Endodermal cell (in vitro differentiated cells): Measurements from ENCODE around the gene ACP3. TPM values are rescaled to one million over a fixed set of nuclear protein-coding genes. Genes with fewer than 3 reads are reported as not detected.
A peak's percentile ranks its signal among the peaks of the same experiment; 100 is the strongest.
"Not testable (repeated sequence)": the region's sequence is repeated elsewhere in the genome, so short reads cannot be mapped to it uniquely, and the experiment has no call there.

Source experiments
- DNase-seq: peaks from one replicate; pipeline ENCODE4 v3.0.0-alpha.2; 2017
- H3K27ac ChIP-seq: 2 replicates; pipeline ENCODE4 v1.5.1; 2013; ENCODE audit warnings: mild to moderate bottlenecking, low read depth, low read length, moderate library complexity
- H3K27me3 ChIP-seq: 2 replicates; pipeline ENCODE4 v1.6.1; 2013; ENCODE audit warnings: mild to moderate bottlenecking, low read length, moderate library complexity; ENCODE audit not compliant: insufficient read depth, control insufficient read depth, poor library complexity, severe bottlenecking
- H3K36me3 ChIP-seq: 2 replicates; pipeline ENCODE4 v1.7.0; 2013; ENCODE audit warnings: mild to moderate bottlenecking, low read length, moderate library complexity; ENCODE audit not compliant: control insufficient read depth, insufficient read depth
- H3K4me1 ChIP-seq: one replicate; pipeline ENCODE4 v1.7.0; 2013; ENCODE audit warnings: low read length; ENCODE audit not compliant: control insufficient read depth, insufficient read depth
- H3K4me3 ChIP-seq: 2 replicates; pipeline ENCODE4 v1.5.1; 2013; ENCODE audit warnings: mild to moderate bottlenecking, low read length, moderate library complexity
- H3K9ac ChIP-seq: 2 replicates; pipeline ENCODE4 v1.6.1; 2013; ENCODE audit warnings: mild to moderate bottlenecking, low read length, moderate library complexity; ENCODE audit not compliant: poor library complexity, severe bottlenecking; ENCODE audit errors: extremely low read depth
- H3K9me3 ChIP-seq: 2 replicates; pipeline ENCODE4 v1.6.1; 2013; ENCODE audit warnings: mild to moderate bottlenecking, low read length, moderate library complexity; ENCODE audit not compliant: control insufficient read depth
- H3K27ac Mint-ChIP-seq: 2 replicates; pipeline ENCODE4 v1.8.0; 2020; ENCODE audit warnings: mixed read lengths
- H3K27me3 Mint-ChIP-seq: 2 replicates; pipeline ENCODE4 v1.8.0; 2021; ENCODE audit warnings: mild to moderate bottlenecking, mixed read lengths; ENCODE audit not compliant: insufficient read depth
- H3K36me3 Mint-ChIP-seq: 2 replicates; pipeline ENCODE4 v1.8.0; 2020; ENCODE audit warnings: low read depth, mixed read lengths
- H3K4me1 Mint-ChIP-seq: 2 replicates; pipeline ENCODE4 v1.8.0; 2020; ENCODE audit warnings: mixed read lengths
- H3K4me3 Mint-ChIP-seq: 2 replicates; pipeline ENCODE4 v1.8.0; 2020; ENCODE audit warnings: mild to moderate bottlenecking, moderate library complexity, mixed read lengths
- H3K9me3 Mint-ChIP-seq: 2 replicates; pipeline ENCODE4 v1.8.0; 2020; ENCODE audit warnings: mild to moderate bottlenecking, mixed read lengths
- CTCF ChIP-seq: fragments of 200-600 bp; sonication (generic); conservative IDR thresholded peaks from 2 replicates; pipeline ENCODE4 v1.5.0; 2021; ENCODE audit warnings: antibody characterized with exemption, mild to moderate bottlenecking
- WGBS, 2 experiments: methylation state at CpG; one replicate each; pipeline versions ENCODE4 v1.1.5 to v1.1.7; 2013; ENCODE audit warnings: missing lambda C conversion rate in 2 of 2, mixed read lengths in 1 of 2; ENCODE audit not compliant: insufficient coverage in 1 of 2, insufficient read length in 1 of 2; 5-methylcytosine and 5-hydroxymethylcytosine counted together
- total RNA-seq, 2 donors: library from RNA; stranded (reverse); fragmentation: NEBNext Ultra II Directional in 1 of 2; extraction: Animal tissue kit (Norgen Biotek cat#: 25700) in 1 of 2; gene quantifications; 2 replicates in 1 of 2; 3 replicates in 1 of 2; pipeline ENCODE4 v1.2.1, GENCODE V29; 2021

The ACP3 gene
- total RNA-seq, 2 donors from 2014 or later = 17.0 to 24.6 TPM

- peak overlapping the region; percentile 91 for H3K27ac Mint-ChIP-seq
- Histone ChIP-seq H3K27me3 (no peaks in the 10 kb centered on the region), H3K4me3 (peak overlapping the region; percentile 55), H3K4me1 (no peaks in the 10 kb centered on the region), H3K27ac (no peak overlapping the region), H3K36me3 (no peaks in the 10 kb centered on the region), H3K9ac (no peak overlapping the region), H3K9me3 (peaks cover 66% of the 10 kb centered on the region)
- WGBS, 2 experiments = 84 to 95% methylated on average over 5 of the region's 5 CpGs
- no peak for DNase-seq
- peaks cover 6% of the 10 kb centered on the region for H3K36me3 Mint-ChIP-seq
- no peak overlapping the region for H3K4me3 Mint-ChIP-seq
- TF ChIP-seq CTCF = no peak
- no peaks in the 10 kb centered on the region for H3K27me3 Mint-ChIP-seq
- H3K4me1 Mint-ChIP-seq = peaks cover 2% of the 10 kb centered on the region
- peaks cover 51% of the 10 kb centered on the region for H3K9me3 Mint-ChIP-seq
Observed at GRCh38 chr3:132294906-132295305, 22.3 kb upstream of the ACP3 start.

- H3K27ac Mint-ChIP-seq, H3K9ac ChIP-seq, H3K4me3 Mint-ChIP-seq, H3K27me3 Mint-ChIP-seq, H3K27me3 ChIP-seq, H3K4me3 ChIP-seq, H3K36me3 ChIP-seq, H3K4me1 Mint-ChIP-seq, H3K27ac ChIP-seq, DNase-seq, H3K4me1 ChIP-seq: not testable (repeated sequence)
- H3K9me3 ChIP-seq = peaks cover 42% of the 10 kb centered on the region
- 80 to 96% methylated on average over 2 to 6 of the region's 6 CpGs for WGBS, 2 experiments
- Mint-ChIP-seq H3K9me3 (peaks cover 44% of the 10 kb centered on the region), H3K36me3 (peaks cover 26% of the 10 kb centered on the region)
Observed at GRCh38 chr3:132303336-132304201, 13.6 kb upstream of the ACP3 start.

- peaks cover 42% of the 10 kb centered on the region for H3K9me3 ChIP-seq
- not testable (repeated sequence) for H3K27me3 Mint-ChIP-seq, H3K27ac Mint-ChIP-seq, H3K4me3 Mint-ChIP-seq, H3K4me1 Mint-ChIP-seq, H3K9ac ChIP-seq, H3K27me3 ChIP-seq, H3K27ac ChIP-seq, H3K4me1 ChIP-seq, H3K4me3 ChIP-seq, H3K36me3 ChIP-seq, DNase-seq
- WGBS, 2 experiments = 20% methylated on average over 2 of the region's 2 CpGs; no CpG with 5 or more reads in 1 of the 2 experiments
- peaks cover 26% of the 10 kb centered on the region for H3K36me3 Mint-ChIP-seq
- peaks cover 44% of the 10 kb centered on the region for H3K9me3 Mint-ChIP-seq
Observed at GRCh38 chr3:132304351-132304750, 12.9 kb upstream of the ACP3 start.

- H3K9ac ChIP-seq, H3K27me3 ChIP-seq, DNase-seq, H3K27ac ChIP-seq, H3K4me3 Mint-ChIP-seq, H3K4me1 ChIP-seq, H3K4me1 Mint-ChIP-seq, H3K27me3 Mint-ChIP-seq, H3K36me3 ChIP-seq: not testable (repeated sequence)
- H3K4me3 ChIP-seq = peak overlapping the region; percentile 13
- 92 to 97% methylated on average over 7 to 11 of the region's 11 CpGs for WGBS, 2 experiments
- peaks cover 16% of the 10 kb centered on the region for H3K9me3 Mint-ChIP-seq
- H3K9me3 ChIP-seq = peaks cover 28% of the 10 kb centered on the region
- H3K27ac Mint-ChIP-seq = peak overlapping the region; percentile 42
- H3K36me3 Mint-ChIP-seq = peaks cover 10% of the 10 kb centered on the region
Observed at GRCh38 chr3:132310057-132310456, 7.2 kb upstream of the ACP3 start.
